Fibroblast of skin of right biceps (primary cell): ENCODE results near the gene PSD.
A peak's percentile ranks its signal among the peaks of the same experiment; 100 is the strongest.

Experiments used
- DNase-seq: peaks from one replicate; pipeline ENCODE4 v3.0.0-alpha.2; 2013

The PSD gene

GRCh38 chr10:102437515-102437914, 18.9 kb upstream of the PSD start:
- DNase-seq, result no peak

- DNase-seq, result no peak
Measured at GRCh38 chr10:102436312-102436711, 17.7 kb upstream of the PSD start.

- DNase-seq, result no peak
Measured at GRCh38 chr10:102435529-102436233, 17.1 kb upstream of the PSD start.

GRCh38 chr10:102435133-102435497, 16.5 kb upstream of the PSD start:
- no peak for DNase-seq

GRCh38 chr10:102434394-102435132, 16.0 kb upstream of the PSD start:
- DNase-seq, result peak; percentile 73

- DNase-seq, result no peak
Measured at GRCh38 chr10:102433619-102434046, 15.0 kb upstream of the PSD start.

GRCh38 chr10:102432162-102432950, 13.8 kb upstream of the PSD start, which contains the start of gene CUEDC2:
Gene CUEDC2, minus strand, starts transcription at chr10:102432574. Its CDS starts 7,386 bp downstream, at chr10:102425188.
- peak; percentile 98 for DNase-seq

- DNase-seq, result peak; percentile 48
Measured at GRCh38 chr10:102431452-102432124, 13.0 kb upstream of the PSD start.

- DNase-seq, result no peak
Measured at GRCh38 chr10:102429468-102429867, 10.9 kb upstream of the PSD start.

- DNase-seq, result peak; percentile 54
Measured at GRCh38 chr10:102426803-102427287, 8.3 kb upstream of the PSD start.

- no peak for DNase-seq
Measured at GRCh38 chr10:102425444-102425843, 6.9 kb upstream of the PSD start.

GRCh38 chr10:102424916-102425315, 6.3 kb upstream of the PSD start:
- DNase-seq, result no peak

- DNase-seq, result no peak
Measured at GRCh38 chr10:102424145-102424544, 5.6 kb upstream of the PSD start.

GRCh38 chr10:102423372-102423968, 4.9 kb upstream of the PSD start:
- no peak for DNase-seq

GRCh38 chr10:102422545-102423129, 4.1 kb upstream of the PSD start:
- peak; percentile 57 for DNase-seq

- DNase-seq, result no peak
Measured at GRCh38 chr10:102421757-102422512, 3.4 kb upstream of the PSD start.

- DNase-seq, result no peak
Measured at GRCh38 chr10:102421507-102421756, 2.8 kb upstream of the PSD start.

GRCh38 chr10:102420714-102421506, 2.3 kb upstream of the PSD start, which contains the start of gene FBXL15:
Gene FBXL15, plus strand, starts transcription at chr10:102420836. Its CDS starts 294 bp downstream, at chr10:102421130.
- DNase-seq, result peak; percentile 96

GRCh38 chr10:102420181-102420713, 1.7 kb upstream of the PSD start:
- DNase-seq, result no peak
